Cardiac muscle cell (in vitro differentiated cells and primary cell): Measurements from ENCODE around the gene SLC22A31. TPM values are rescaled to one million over a fixed set of nuclear protein-coding genes. Genes with fewer than 3 reads are reported as not detected.
"Not testable (repeated sequence)": the region's sequence is repeated elsewhere in the genome, so short reads cannot be mapped to it uniquely, and the experiment has no call there.

Experiments
- DNase-seq, 2 donors: peaks; one replicate each; pipeline versions ENCODE4 v3.0.0 to v3.0.0-alpha.2; 2010 to 2017; ENCODE audit warnings: low read depth in 1 of 2, low spot score in 1 of 2
- H3K27ac ChIP-seq: fragments of 200-600 bp; sonication (generic); 2 replicates; pipeline ENCODE4 v1.5.1; 2016
- H3K27me3 ChIP-seq: fragments of 200-600 bp; sonication (generic); 2 replicates; pipeline ENCODE4 v1.6.0; 2016; ENCODE audit warnings: control low read depth
- H3K36me3 ChIP-seq: fragments of 200-600 bp; sonication (generic); 2 replicates; pipeline ENCODE4 v1.5.1; 2016; ENCODE audit warnings: control low read depth
- H3K4me1 ChIP-seq: fragments of 200-600 bp; sonication (generic); 2 replicates; pipeline ENCODE4 v1.8.1; 2017; ENCODE audit warnings: low read depth, mild to moderate bottlenecking, mixed run types
- H3K4me3 ChIP-seq: fragments of 200-600 bp; sonication (generic); 2 replicates; pipeline ENCODE4 v1.5.1; 2016; ENCODE audit warnings: mild to moderate bottlenecking
- H3K9me3 ChIP-seq: fragments of 200-600 bp; sonication (generic); 2 replicates; pipeline ENCODE4 v1.5.1; 2017; ENCODE audit warnings: low read depth, mild to moderate bottlenecking, control low read depth
- CTCF ChIP-seq: IDR thresholded peaks from 2 replicates; pipeline ENCODE4 v1.5.1; 2012; ENCODE audit warnings: low read depth, mild to moderate bottlenecking, low read length
- polyA plus RNA-seq: library from polyadenylated mRNA; unstranded; fragments of >200 nt; fragmentation: Nextera tagmentation; extraction: Ambion mirVana; gene quantifications from 2 replicates; pipeline ENCODE4 v1.2.1, GENCODE V29; 2016
- total RNA-seq: library from RNA; depleted of rRNA; stranded (reverse); fragments of >200 nt; gene quantifications from 2 replicates; pipeline ENCODE4 v1.2.3, GENCODE V29; 2016

Gene SLC22A31
- total and polyA plus RNA-seq, 2 experiments from 2014 or later, result 10.9 to 39.4 TPM

- no peaks in the 10 kb centered on the region for H3K36me3 ChIP-seq
- no peak for TF ChIP-seq CTCF
- peaks cover 28% of the 10 kb centered on the region for H3K27me3 ChIP-seq
These were observed 10.8 kb downstream of the SLC22A31 start for GRCh38 chr16:89189358-89190025.

GRCh38 chr16:89188471-89189357 is 11.6 kb downstream of the SLC22A31 start:
- H3K4me1 ChIP-seq, DNase-seq, H3K27ac ChIP-seq, H3K4me3 ChIP-seq, H3K9me3 ChIP-seq, H3K36me3 ChIP-seq: not testable (repeated sequence)
- H3K27me3 ChIP-seq, result peaks cover 28% of the 10 kb centered on the region

More at GRCh38 chr16:89189358-89190025, 10.8 kb downstream of the SLC22A31 start:
- Histone ChIP-seq H3K27ac (no peak overlapping the region), H3K4me1 (no peaks in the 10 kb centered on the region), H3K4me3 (no peak overlapping the region), H3K9me3 (no peaks in the 10 kb centered on the region)
- DNase-seq, result no peak

- Histone ChIP-seq H3K9me3 (no peaks in the 10 kb centered on the region), H3K27ac (no peak overlapping the region), H3K4me3 (no peak overlapping the region), H3K36me3 (no peaks in the 10 kb centered on the region), H3K4me1 (no peaks in the 10 kb centered on the region), H3K27me3 (peaks cover 28% of the 10 kb centered on the region)
- no peak for TF ChIP-seq CTCF
- peak in 1 of 2 donors; percentile 38 for DNase-seq
These were observed 12.5 kb downstream of the SLC22A31 start for GRCh38 chr16:89187770-89188392.

- DNase-seq, result peak; percentile 33 to 43
- no peaks in the 10 kb centered on the region for H3K9me3 ChIP-seq
- H3K27ac ChIP-seq, result no peak overlapping the region
- no peaks in the 10 kb centered on the region for H3K4me1 ChIP-seq
- no peaks in the 10 kb centered on the region for H3K36me3 ChIP-seq
- no peak for TF ChIP-seq CTCF
- H3K4me3 ChIP-seq, result no peak overlapping the region
- H3K27me3 ChIP-seq, result peaks cover 28% of the 10 kb centered on the region
These were observed 13.1 kb downstream of the SLC22A31 start for GRCh38 chr16:89187032-89187769.

GRCh38 chr16:89186593-89187031 is 13.7 kb downstream of the SLC22A31 start:
- not testable (repeated sequence) for H3K4me1 ChIP-seq, H3K27ac ChIP-seq, H3K36me3 ChIP-seq, H3K9me3 ChIP-seq, H3K4me3 ChIP-seq
- peaks cover 22% of the 10 kb centered on the region for H3K27me3 ChIP-seq
- DNase-seq, result peak in 1 of 2 donors; percentile 21

GRCh38 chr16:89185887-89186592 is 14.3 kb downstream of the SLC22A31 start:
- DNase-seq, result peak in 1 of 2 donors; percentile 29
- not testable (repeated sequence) for H3K27ac ChIP-seq, H3K9me3 ChIP-seq, H3K4me3 ChIP-seq, H3K36me3 ChIP-seq, H3K4me1 ChIP-seq
- H3K27me3 ChIP-seq, result peaks cover 17% of the 10 kb centered on the region
